ENCODE results near the gene FAM171A2.

FAM171A2 gene

DNA sequence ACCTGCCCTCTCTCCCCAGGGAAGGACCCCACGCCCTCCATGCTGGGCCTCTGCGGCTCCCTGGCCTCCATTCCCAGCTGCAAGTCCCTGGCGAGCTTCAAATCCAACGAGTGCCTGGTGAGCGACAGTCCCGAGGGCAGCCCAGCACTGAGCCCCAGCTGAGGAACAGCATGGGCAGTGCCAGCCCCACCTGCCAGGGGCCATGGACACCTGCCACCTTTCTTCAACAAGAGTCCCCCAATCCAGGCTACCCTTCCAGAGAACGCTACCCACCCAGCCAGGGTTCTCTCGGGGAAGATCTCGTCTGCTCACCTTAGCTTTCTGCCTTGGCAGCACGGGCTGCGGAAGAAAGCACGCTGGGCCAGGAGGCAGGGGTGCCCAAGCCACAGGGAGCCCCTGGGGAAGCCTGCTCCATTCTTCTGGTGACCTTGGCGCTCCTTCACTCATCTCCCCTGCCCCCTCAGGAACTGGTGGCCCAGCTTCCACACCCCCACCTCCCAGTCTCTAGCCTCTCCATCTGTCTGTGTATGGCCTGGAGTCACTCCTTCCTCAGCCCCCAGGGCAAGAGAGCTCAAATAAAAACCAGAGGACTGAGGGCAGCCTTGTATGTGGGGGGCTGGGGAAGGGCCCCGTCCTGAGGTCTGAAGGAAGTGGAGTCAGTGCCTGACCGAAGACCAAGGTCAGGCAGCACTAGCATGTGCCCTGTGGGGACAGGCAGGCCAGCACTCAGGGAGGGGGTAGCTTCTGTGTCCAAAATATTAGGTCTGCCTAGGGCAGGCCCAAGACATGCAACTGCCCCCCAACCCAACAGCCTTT, 45.4 kb downstream of the FAM171A2 start:
- no peak for DNase-seq

GRCh38 chr17:44317545-44317944, 46.1 kb downstream of the FAM171A2 start:
- no peak for DNase-seq

DNA sequence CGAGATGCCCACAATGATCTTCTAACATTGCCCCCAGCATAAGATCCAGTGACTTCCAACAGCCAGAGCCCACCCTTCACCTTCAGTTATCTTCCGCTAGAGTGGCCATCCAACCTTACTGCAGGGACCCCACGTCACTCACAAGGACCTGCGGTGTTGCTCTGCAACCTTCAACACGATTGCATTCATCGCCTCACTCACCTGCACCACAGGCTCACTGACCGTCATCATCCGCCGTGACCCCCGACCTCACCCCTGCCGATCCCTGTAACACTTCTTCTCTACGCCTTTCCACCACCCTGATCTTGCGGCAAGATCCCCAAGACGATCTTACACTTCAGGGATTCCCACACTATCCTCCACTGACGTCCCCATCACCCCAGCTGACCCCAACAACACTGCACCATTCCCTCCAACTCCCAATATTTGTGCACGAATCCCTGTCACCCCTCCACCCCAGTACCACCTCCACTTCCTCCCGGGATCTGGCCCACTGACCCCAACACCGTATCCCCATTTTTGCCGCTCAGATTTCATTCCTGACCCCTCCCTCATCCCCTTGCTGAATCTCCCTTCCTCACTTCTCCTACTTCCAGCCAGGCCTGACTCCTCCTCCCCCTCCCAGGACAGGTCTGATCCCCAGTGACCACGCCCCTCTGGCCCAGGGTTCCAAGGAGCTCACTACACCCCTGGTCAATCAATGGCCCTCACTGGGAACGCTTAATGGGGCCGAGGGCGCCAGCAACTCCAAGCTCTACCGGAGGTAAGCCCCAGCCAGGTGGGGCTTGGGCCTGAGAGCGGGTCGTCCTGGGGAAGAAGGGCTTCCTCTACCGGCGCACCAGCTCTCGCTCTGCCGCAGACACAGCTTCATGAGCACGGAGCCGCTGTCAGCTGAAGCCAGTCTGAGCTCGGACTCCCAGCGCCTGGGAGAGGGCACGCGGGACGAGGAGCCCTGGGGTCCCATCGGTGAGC, 47.6 kb downstream of the FAM171A2 start:
- no peak for DNase-seq

DNA sequence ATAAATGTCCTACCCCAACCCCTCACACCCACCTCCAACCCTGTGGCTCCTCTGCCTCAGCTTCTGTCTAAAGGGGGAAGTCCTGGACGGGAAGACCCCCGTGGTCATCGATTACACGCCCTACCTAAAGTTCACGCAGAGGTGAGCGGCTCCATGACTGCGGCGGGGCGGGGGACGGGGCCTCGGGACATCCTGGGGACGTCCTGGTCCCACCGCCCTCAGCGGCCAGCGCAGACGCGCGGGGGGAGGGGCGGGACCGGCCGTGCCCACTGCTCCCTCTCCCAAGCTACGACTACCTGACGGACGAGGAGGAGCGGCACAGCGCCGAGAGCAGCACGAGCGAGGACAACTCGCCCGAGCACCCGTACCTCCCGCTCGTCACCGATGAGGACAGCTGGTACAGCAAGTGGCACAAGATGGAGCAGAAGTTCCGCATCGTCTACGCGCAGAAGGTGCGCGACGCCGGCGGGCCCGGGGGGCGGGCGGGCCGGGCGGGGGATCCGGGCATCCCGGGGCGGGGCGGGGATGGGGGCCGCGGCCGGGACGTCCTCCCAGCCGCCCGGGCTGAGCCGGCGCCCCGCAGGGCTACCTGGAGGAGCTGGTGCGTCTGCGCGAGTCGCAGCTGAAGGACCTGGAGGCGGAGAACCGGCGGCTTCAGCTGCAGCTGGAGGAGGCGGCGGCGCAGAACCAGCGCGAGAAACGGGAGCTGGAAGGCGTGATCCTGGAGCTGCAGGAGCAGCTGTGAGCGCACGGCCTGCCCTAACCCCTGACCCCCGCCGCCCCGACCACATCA, 48.6 kb downstream of the FAM171A2 start:
- no peak for DNase-seq

DNA sequence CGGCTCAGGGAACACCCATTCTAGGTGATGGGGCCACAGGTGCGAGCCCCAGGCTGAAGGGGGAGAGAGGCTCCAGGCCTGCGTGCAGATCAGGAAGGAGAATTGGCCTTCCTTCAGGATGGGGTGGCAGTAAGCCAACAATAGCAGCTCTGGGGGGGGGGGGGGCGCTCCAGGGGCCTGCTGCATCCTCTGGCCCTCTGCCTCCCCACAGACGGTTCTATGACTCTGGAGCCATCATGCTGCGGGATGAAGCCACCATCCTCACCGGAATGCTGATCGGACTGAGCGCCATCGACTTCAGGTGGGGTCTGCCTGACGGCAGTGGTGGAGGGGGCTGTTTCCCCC, 49.2 kb downstream of the FAM171A2 start:
- DNase-seq, result no peak

GRCh38 chr17:44314031-44314430, 49.6 kb downstream of the FAM171A2 start:
- no peak for DNase-seq

- no peak for DNase-seq
Measured at GRCh38 chr17:44312396-44313104, 51.1 kb downstream of the FAM171A2 start.

- DNase-seq, result no peak
Measured at GRCh38 chr17:44311562-44312181, 52.0 kb downstream of the FAM171A2 start.

GRCh38 chr17:44310609-44311376, 52.9 kb downstream of the FAM171A2 start:
- DNase-seq, result no peak

DNA sequence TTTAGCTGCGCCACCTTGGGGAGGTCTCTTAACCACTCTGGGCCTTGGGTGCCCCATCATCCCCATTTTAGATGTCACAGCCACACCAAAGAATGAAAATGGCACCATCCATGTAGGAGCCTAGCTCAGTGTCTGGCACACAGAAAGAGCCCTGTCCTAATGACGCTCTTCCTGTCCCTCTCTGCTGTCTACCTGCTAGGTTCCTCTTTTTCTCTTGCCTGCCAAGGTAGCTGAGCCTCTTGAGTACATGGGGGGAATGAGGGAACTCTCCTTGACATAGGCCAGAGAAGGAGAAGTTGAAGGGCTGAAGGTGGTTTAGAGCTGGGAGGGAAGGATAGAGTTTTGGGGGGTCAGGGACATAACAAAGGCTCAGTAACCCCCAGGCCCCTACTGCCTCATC, 53.5 kb downstream of the FAM171A2 start:
- no peak for DNase-seq

DNA sequence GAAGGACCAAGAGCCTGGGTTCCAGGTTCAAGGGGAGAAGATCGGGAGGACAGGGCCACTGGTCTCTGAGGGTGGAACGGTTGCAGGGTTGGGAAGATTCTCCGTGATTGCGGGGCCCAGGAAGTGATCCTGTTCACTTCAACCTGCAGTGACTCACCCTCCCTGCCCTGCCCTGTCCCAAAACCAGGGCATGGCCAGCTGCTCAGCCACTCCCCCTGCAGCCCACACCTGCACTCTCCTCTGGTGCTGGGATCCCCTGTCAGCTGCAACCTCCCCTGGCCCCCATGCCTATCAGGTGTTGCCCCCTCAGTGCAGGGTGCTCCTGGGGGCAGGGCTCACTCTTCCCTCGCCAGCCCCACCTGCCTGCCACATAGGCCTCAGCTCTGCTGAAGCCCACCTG, 54.2 kb downstream of the FAM171A2 start:
- no peak for DNase-seq

DNA sequence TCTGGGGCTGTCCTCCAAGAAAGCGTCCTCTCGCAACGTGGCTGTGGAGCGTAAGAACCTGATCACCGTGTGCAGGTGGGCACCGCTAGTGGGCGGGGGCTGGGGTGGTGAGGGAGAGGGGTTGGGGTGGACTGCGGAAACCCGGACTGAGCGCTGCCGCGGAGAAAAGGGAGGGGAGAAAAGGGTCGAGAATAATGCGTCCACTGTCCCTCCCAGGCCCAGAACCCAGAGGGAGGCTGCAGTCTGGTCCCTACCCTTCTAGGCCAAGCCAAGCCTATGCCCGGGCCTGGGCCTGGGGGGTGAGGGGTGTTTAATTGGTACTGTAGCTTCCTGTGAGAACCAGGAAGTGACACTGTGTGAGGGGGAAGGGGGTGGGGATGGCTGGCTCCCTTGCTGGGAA, 54.8 kb downstream of the FAM171A2 start:
- DNase-seq, result peak; percentile 41

DNA sequence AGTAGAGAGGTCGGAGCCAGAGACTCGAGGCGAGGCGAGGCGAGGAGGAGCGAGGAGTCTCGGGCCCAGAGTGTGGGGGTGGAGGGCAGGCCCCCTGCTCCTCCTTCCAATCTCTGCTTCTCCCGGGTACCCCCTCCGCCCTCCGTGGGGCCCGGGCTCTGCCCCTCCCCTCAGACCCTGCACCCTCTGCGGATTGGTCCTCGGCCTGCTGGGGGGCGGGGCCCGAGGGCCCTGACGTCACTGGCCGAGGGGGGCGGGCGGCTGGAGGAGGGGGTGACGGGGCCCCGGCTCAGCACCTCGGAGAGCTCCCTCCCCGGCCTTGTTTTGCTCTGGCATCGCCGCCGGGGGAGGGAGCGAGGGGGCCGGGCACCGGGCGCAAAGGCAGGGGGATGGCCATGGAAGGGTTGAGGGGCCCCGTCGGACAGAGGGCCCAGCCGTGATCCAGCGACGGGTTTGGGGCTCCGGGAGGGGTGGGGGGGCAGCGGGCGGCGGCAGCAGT, 55.3 kb downstream of the FAM171A2 start, which contains the start of gene RUNDC3A:
RUNDC3A (plus strand) TSS at position 282 of the 499 bp plus-strand sequence. CDS start 232 bp downstream, outside the sequence.
- peak; percentile 92 for DNase-seq

DNA sequence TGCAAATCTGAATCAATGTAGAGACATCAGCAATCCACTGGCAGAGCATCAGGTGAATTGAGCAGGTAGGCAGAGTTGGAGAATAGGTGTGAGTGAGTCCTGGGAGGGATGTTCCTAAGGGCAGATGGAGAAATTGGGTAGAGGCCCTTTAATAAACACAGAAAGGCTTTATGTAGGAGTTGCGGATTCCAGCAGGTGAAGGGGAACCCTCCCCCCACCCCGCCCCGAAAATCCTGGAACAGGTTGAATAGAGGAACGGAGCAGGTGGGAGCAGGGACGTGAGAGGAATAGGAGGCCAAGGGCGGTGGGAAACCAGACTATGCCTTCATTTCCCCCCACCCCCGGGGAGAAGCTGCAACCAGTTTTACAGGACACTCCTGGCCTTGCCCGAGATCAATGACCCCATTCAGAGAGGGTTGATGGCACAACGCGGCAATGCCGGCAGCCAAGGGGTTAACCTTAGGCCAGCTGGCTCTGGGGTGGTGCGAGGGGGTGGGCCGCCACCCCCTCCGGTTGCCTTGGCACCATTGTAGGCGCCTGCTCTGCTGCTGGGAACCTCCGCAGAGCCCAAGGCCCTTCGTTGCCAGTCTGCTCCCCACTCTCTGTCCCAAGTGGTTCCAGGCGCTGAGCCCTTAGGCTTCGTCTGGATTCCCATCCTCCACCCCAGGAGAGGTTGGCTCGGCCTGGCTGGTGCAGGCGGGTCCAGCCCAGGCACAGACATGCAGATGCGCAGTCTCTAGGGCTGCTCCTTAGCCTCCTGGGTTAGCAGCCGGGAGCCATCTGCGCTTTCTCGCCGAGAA, 56.1 kb downstream of the FAM171A2 start:
- DNase-seq, result peak; percentile 69

DNA sequence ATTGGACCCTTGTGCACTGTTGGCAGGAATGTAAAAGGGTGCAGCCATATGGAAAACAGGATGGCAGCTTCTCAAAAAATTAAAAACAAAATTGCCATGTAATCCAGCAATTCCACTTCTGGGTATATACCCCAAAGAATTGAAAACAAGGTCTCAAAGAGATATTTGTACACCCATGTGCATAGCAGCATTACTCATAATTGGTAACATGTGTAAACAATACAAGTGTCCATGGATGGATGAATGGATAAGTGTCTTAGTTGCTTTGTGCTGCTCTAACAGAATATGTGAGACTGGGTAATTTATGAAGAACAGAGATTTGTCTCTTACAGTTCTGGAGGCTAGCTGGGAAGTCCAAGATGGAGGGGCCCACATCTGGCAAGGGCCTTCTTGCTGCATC, 59.0 kb downstream of the FAM171A2 start:
- DNase-seq, result no peak

Data from NCI-H345 (cell line).